HG03565 (cell line): Measurements from ENCODE around the gene CCDC158.
"Not testable (repeated sequence)": the region's sequence is repeated elsewhere in the genome, so short reads cannot be mapped to it uniquely, and the experiment has no call there.

Source experiments
- ATAC-seq: cut with Tn5 transposase; IDR thresholded peaks from one replicate; pipeline ENCODE4 v1.9.1; 2021; ENCODE audit warnings: mild to moderate bottlenecking, moderate library complexity; ENCODE audit not compliant: unreplicated experiment

The CCDC158 gene

DNA sequence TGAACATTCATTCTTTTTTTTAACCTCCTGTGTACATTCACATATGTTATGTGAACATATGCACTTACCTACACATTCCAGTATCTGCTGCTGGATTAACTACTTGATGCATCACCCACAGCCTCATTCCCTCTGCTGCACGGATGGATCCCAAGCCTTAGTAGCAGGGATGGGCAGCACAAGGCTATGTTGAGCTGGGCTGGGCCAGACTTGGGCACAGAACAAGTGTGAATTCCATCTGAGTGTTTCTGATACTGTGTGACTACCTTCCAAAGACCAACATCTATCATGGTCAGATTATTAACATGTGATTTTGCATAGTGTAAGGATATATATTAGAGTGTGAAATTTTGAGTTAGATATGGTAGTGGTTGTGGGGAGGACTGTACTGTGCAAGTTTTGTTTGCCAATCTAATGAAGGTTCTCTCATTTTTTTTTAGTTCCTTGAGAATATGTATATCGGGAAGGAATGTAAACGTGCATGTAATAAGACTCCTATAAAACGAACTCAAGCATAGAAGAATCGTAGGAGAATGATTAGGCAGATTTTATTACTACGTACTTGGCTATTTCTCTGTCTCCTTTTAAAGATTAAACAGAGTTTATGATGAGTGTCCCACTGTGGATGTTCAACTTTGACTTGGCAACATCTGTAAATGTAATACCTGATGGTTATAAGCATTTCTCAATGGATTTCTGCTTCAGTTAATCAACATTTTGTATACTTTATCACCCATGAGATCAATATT is 137.8 kb downstream of the CCDC158 start:
- ATAC-seq: no peak

DNA sequence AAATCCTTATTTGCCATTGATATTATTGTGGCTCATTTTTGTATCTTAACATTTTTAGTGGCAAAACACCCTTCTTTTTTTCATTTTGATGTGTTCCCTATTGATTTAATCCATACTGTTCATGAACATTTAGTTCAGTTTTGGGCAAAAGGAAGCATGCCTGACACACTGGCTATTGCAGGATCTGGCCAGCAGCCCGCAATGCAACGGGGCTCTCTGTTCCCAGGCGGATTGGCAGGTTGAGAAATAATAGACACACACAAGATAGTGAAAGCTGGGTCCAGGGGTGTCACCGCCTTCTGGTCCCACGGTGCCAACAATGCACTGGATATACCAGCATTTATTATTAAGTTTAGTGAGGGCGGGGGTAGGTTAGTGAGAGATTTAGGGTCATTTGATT is 139.3 kb downstream of the CCDC158 start:
- not testable (repeated sequence) for ATAC-seq

DNA sequence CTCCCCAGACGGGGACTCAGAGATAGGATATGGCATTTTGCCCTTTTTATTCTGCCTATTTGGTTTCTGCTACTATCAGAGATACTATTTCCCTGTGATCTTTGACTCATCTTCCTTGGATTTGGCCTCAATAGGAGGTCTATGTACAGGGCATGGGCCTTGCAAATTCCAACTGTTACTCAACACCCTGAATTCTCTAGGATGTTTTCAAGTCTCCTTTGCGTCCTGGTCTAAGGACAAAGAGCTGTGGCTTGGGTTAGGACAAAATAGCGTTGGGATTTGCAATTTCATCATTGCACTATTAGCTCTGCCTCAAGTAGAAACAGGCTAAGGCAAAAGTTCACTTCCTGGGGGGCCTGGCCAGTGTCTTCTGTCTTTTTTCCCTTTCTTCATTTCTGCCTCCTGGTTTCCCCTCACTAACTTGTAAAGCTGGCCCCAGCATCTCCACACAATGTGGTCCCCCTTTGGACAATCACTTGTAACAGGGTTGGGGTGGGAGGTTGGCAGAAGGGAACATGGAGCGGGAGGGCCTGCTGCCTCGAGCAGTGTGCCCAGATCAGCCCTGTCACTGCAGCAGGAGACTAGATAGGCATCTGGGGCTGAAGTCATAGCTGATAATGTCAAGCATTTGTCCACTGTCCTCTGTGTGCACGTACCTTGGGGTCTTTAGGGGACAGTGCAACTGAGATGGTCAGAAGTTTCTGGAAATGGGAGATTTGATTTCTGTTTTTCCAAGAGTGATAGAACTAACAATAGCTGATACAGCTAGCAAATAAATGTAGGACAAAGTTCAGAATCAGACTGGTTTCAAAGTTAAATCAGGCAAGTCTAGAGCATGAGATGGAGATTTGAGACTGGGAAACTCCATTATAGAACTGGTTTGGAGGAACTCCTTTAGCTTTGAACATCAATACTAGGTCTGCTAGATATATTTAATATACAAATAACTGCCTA is 140.2 kb downstream of the CCDC158 start:
- no peak for ATAC-seq

DNA sequence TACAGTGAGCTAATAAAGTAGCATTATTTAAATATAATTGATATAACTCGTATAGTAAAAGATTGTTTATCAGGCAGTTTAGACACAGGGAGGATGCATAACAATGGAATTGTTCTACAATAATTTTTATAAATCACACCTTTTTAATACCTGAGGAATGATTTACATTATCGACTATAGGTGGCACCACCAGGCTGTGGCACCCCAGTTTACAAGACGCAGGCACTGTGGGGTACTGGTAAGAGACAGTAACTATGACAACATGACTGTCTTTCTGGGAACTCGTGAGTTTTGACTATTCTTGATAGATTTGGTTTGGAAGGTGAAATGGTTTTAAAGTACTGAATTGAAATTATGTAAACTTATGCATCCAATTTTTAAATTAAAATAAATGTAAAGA is 141.5 kb downstream of the CCDC158 start:
- no peak for ATAC-seq

DNA sequence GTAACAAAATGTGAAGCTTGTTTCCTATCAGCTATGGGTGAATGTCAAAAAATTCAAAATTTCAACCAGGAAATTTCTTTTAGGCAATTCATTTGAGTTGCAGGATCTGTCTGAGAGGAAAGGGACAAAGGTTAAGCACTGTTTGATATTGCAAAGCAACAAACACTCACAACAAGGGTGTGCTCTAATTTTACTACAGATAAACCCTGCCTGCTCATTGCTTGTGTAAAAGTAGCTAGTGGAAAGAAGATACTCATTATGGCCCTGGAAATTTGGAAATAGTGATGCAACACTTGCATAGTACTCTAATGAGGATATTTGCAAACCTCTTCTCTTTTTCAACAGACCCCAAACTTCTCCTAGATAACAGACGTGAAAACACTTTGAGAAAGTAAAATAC is 142.4 kb downstream of the CCDC158 start:
- no peak for ATAC-seq

DNA sequence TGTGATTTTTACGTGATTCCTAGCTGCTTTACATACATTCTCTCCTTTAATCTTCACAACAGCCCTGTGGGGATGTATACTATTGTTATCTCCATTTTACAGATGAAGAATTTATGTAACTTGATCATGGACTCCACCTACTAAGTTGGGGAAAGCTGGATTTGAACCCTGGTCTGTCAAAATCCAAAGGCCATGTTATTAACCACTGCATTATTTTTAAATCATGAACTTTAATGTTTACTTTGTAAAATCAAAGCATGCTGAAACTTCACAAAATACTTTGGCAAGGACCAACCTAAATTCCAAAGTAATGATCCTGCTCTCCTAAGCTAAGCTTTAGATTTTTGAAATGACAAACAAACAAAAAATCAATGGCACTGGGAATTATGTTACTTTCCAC is 143.3 kb downstream of the CCDC158 start:
- no peak for ATAC-seq

DNA sequence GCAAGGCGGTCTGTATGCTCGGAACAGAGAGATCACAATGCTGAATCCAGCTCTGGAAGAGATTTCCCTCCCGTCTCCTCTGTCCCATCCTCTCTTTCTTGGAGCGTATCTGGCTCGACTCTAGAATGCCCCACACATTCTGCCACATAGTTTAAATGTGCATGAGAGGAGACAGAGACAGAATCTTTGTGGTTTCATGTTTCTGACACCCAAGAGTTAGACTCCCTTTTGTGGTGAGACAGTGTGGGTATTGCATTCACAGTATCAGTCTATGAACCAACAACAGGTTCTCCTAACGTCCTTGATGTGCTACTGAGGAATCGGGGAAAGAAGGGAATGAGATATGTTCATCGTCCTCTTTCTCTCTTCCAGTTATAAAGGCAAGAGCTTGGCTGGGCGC is 144.1 kb downstream of the CCDC158 start:
- ATAC-seq: no peak

DNA sequence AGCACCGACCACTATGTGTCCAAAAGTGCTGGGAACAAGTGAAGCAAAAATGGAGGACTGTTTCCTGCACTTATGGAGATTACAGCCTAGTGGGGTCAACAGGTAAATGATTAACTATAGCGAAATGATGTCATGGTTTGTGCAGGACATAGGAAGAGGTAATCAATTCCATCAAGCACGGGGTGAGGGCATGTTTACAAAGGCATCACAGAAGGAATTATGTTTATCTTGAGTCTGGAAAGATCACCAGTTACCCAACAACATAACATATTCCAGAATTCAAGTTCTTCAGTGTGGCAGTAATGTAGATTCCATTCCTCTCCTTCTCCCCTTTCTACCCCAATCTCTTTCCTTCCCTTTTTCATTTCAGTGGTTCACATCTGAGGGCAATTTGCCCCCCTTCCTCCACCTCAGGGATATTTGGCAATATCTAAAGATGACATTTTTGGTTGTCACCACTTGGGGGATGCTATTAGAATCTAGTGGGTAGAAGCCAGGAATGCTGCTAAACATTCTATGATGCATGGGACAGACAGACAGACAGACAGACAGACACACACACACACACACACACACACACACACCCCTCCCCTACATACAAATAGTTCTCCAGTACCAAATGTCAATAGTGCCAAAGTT is 145.3 kb downstream of the CCDC158 start:
- ATAC-seq: no peak

DNA sequence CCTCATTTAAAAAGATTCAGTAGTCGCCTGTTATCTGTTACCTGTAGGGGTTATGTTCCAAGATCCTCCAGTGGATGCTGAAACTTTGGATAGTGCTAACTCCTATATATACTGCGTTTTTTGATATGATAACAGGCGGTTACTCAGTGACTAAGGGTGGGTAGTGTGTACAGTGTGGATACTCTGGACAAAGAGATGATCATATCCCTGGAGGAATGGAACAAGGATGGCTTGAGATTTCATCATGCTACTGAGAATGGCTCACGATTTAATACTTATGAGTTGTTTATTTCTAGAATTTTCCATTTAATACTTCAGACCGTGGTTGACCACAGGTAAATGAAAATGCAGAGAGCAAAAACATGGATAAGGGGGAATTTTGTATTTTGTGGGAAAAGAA is 147.9 kb downstream of the CCDC158 start:
- ATAC-seq: no peak

DNA sequence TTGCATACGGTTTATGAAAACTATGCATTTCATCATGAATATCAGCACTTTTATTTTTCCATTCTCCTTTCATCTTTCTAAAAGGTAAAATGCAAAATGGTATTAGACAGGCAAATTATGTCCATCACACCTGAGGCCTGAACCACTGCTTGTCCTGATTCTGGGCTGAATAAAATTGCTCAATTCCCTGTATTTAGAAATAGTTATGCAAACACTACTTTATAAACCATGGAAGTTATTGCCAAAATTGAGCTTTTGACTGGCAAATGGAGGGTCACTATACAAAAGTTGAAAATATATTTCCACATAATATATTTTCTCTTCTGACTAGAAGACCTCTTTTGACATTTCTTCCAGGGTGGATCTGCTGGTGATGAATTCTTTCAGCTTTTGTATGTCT is 148.4 kb downstream of the CCDC158 start:
- no peak for ATAC-seq

DNA sequence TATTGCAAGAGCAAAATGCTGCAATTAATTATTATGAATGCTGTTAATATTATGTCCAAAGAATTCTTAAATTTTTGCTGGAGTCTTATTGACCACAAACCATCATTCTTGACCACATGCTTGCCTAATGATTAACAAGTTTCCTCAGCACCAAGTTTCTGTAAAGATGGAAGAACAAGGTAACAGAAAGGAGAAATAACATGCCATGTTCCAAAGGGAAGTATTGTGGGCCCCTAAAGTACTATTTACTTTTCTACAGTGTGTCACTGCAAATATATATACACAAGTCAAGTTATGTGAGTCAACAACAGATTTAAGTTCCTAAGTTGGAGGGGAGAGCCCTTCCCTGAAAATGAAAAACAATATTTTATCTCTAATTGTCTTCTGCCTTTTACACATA is 148.9 kb downstream of the CCDC158 start:
- no peak for ATAC-seq

DNA sequence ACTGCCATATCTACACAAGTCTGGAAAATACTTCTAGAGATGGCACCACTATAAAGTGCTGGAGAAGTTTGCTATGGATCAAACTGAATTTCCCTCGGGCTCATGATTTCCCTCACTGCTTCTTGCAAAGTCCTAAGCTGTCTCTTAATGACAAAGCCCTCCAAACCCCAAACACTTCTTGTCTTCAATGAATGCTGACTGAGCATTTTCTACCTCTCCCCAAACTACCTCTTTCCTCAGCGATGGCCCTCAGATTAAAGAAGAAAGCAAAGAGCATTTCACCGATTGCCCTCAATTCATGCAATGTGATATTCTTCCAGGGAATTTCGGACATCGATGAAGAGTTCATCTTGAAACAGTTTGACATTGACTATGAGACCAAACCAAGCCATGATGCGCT is 149.7 kb downstream of the CCDC158 start:
- ATAC-seq: no peak

DNA sequence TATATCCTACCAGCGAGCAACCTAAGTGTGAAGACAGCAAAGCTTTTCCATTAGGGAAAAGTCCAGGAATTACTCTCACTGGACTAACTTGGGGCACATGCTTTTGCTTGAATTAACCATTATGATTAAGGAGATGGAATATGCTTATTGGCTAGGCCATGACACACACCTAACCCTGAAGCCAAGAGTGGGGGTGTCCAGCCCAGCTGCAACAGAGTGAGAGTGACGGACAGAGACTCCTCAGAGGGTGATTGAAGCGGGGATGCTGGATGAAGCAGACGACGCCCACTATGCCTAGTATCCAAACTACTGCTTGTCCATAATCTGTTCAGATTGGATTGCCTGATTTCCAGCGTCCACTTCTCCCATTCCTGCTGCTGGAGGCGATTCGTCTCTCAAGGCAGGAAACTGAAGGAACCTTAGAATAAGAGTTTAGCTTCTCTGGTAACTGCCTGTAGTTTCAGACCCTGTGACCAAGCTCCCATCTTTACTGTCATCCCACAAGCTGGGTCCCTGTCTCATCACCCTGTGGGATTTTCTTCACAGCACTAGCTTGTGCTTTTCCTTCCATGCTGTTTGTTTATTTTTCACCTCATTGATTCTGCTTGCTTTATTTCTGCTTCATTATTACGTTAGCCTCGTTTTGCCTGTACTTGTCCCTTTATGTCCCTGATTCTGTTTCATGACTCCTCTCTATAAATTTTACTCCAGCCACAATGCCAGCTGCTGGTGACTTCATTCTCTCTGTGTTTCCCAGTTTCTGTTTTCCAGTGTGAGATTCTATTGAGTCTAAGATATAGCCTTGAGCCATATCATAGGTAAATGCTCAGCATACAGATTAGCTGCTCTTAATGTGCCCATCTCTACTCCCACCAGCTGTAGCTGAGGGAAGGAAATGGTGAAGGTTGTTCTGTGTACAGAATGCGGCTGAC is 150.4 kb downstream of the CCDC158 start:
- ATAC-seq: no peak

DNA sequence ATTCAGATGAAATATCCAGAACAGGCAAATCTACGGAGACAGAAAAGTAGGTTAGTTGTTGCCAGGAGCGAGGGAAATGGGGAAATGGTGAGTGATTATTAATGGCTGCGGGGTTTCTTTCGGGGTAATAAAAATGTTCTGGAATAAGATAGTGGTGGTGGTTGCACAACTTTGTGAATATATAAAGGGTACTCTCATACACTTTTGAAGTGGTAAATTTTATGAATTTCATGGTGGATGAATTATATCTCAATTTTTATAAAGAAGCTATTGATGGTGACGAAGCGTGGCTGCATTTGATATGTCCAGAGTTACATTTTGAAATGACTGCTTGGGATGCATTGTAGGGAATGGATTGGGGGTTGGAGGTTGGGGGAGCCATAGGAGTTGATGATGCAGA is 153.1 kb downstream of the CCDC158 start:
- no peak for ATAC-seq

DNA sequence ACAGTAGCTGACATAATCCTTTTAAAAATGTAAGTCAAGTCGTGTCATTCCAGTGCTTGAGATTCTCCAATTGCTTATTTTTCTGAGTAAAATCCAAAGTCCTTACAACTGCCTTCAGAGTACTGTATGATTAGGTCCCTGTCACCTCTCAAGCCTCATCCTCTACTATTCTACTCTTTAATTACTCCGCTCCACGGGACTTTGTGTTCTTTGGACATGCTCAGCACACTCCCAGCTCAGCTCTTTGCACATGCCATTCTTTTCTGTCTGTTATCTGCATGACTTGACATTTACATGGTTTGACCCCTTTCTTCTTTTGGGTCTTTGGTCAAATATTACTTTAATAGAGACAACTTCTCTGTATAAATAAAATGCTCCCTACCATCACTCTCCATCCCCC is 154.3 kb downstream of the CCDC158 start:
- no peak for ATAC-seq

DNA sequence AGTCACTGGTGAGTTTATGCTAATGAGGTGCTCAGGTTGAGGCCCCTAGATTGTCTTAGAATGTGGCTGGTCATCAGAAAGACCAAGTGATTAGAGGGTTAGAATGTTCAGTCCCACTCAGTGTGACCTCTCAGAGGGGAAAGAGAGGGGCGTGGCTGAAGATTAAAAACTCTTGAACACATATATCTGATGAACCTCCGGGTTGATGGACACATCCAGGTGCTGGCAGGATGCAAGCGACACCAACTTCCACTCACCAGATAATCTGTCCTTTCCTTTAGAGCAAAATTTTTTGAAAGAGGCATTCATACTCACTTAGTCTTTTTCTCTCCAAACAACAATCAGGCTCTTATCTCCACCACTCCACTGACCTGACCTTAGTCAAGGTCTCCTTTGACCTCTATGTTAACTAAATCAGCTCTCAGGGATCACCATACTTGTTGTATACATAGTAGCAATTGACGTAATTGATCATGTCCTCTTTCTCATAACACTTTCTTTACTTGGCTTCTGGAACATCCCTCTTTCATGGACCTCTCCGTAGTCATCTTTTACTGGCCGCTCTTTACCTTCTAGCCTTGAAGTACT is 155.2 kb downstream of the CCDC158 start:
- no peak for ATAC-seq
